Endothelial cell of umbilical vein (primary cell): ENCODE data around the gene TAF4B. TPM values are rescaled to one million over a fixed set of nuclear protein-coding genes. Genes with fewer than 3 reads are reported as not detected.

Experiments
- BruUV-seq: library from RNA; stranded (reverse); fragments of 400-500 nt; replicated peaks from 2 replicates; lab custom pipeline; 2021; lab: Mats Ljungman, UMichigan
- CTCF ChIA-PET: fragments of 300-600, 350-600 bp; sonication (Branson Sonifier 250); formaldehyde crosslinking; loops from one replicate; lab custom pipeline; 2021; ENCODE audit warnings: antibody characterized with exemption, inconsistent platforms; lab: Charles Lee
- POLR2A ChIA-PET: fragments of 300-600, 350-600 bp; sonication (Branson Sonifier 250); formaldehyde crosslinking; loops from one replicate; lab custom pipeline; 2021; ENCODE audit warnings: antibody characterized with exemption, inconsistent platforms; lab: Charles Lee
- DNase-seq: peaks from one replicate; pipeline ENCODE4 v3.0.0-alpha.2; 2011; ENCODE audit warnings: low read depth, low spot score
- FAIRE-seq: peaks from 2 replicates; lab custom pipeline; 2011; peaks lifted over from hg19 to GRCh38; lab: Jason Lieb, UNC
- H2AFZ ChIP-seq: 2 replicates; pipeline ENCODE4 v1.6.0; 2012; ENCODE audit warnings: low read depth, low read length, control low read depth, inconsistent platforms
- H3K27ac ChIP-seq: 2 replicates; pipeline ENCODE4 v1.5.1; 2011; ENCODE audit warnings: low read depth, mild to moderate bottlenecking, control low read depth, low read length, moderate library complexity; ENCODE audit not compliant: insufficient read depth
- H3K27me3 ChIP-seq, 2 experiments: 2 replicates each; pipeline versions ENCODE4 v1.6.0 to v1.6.1; 2011; ENCODE audit warnings: low read length in 2 of 2, mixed read lengths in 1 of 2; ENCODE audit not compliant: control insufficient read depth in 2 of 2, insufficient read depth in 2 of 2
- H3K36me3 ChIP-seq, 2 experiments: 2 replicates in 1 of 2; 3 replicates in 1 of 2; pipeline ENCODE4 v1.5.1; 2011; ENCODE audit warnings: low read length in 2 of 2, mild to moderate bottlenecking in 1 of 2, moderate library complexity in 1 of 2; ENCODE audit not compliant: control insufficient read depth in 2 of 2, insufficient read depth in 2 of 2; ENCODE audit errors: extremely low read depth in 1 of 2
- H3K4me1 ChIP-seq: 3 replicates; pipeline ENCODE4 v1.5.1; 2011; ENCODE audit warnings: mild to moderate bottlenecking, low read length; ENCODE audit not compliant: control insufficient read depth, insufficient read depth; ENCODE audit errors: extremely low read depth
- H3K4me2 ChIP-seq: 2 replicates; pipeline ENCODE4 v1.6.1; 2011; ENCODE audit warnings: low read length, control low read depth, mixed read lengths; ENCODE audit not compliant: insufficient read depth
- H3K4me3 ChIP-seq, 3 experiments: fragments of 200-600 bp in 1 of 3; sonication (generic), shearing (Covaris generic) in 1 of 3; replicated peaks in 1 of 3; 2 replicates each; pipeline ENCODE4 v1.5.1; 2011 to 2016; ENCODE audit warnings: control low read depth in 3 of 3, low read length in 3 of 3, mild to moderate bottlenecking in 2 of 3, inconsistent platforms in 1 of 3, low read depth in 1 of 3, moderate library complexity in 1 of 3; ENCODE audit not compliant: insufficient read depth in 1 of 3
- H3K79me2 ChIP-seq: 2 replicates; pipeline ENCODE4 v1.6.0; 2012; ENCODE audit warnings: low read length, inconsistent platforms; ENCODE audit not compliant: control insufficient read depth, insufficient read depth
- H3K9ac ChIP-seq: replicated peaks from 2 replicates; pipeline ENCODE3; 2011; ENCODE audit warnings: low read length, control low read depth; ENCODE audit not compliant: insufficient read depth; ENCODE audit errors: extremely low read depth
- H3K9me1 ChIP-seq: replicated peaks from 3 replicates; pipeline ENCODE4 v1.6.0; 2011; ENCODE audit warnings: mild to moderate bottlenecking, low read length; ENCODE audit not compliant: control insufficient read depth, insufficient read depth; ENCODE audit errors: extremely low read depth
- H3K9me3 ChIP-seq: replicated peaks from 2 replicates; pipeline ENCODE4 v1.5.1; 2012; ENCODE audit warnings: low read length, inconsistent platforms; ENCODE audit not compliant: control insufficient read depth, insufficient read depth
- H4K20me1 ChIP-seq: replicated peaks from 2 replicates; pipeline ENCODE3; 2011; ENCODE audit warnings: mild to moderate bottlenecking, low read length; ENCODE audit not compliant: control insufficient read depth, insufficient read depth; ENCODE audit errors: extremely low read depth
- CTCF ChIP-seq, 2 donors: IDR thresholded peaks; 1 replicate in 1 of 2; 2 replicates in 1 of 2; pipeline ENCODE4 v1.5.1; 2011; ENCODE audit warnings: low read length in 2 of 2, mild to moderate bottlenecking in 2 of 2, moderate library complexity in 2 of 2, control low read depth in 1 of 2, inconsistent platforms in 1 of 2, low read depth in 1 of 2; ENCODE audit not compliant: insufficient read depth in 1 of 2; ENCODE audit errors: extremely low read depth in 1 of 2
- EZH2 ChIP-seq: IDR thresholded peaks from 2 replicates; pipeline ENCODE4 v1.6.1; 2012; ENCODE audit warnings: borderline replicate concordance, low read depth, mild to moderate bottlenecking, moderate library complexity, low read length, inconsistent platforms; ENCODE audit not compliant: severe bottlenecking
- FOS ChIP-seq: IDR thresholded peaks from 2 replicates; pipeline ENCODE4 v1.6.1; 2011; ENCODE audit warnings: mild to moderate bottlenecking, low read length, moderate library complexity, borderline replicate concordance; ENCODE audit not compliant: insufficient read depth
- GATA2 ChIP-seq: IDR thresholded peaks from 2 replicates; pipeline ENCODE4 v1.7.0; 2011; ENCODE audit warnings: low read depth, mild to moderate bottlenecking, moderate library complexity, mixed read lengths, low read length; ENCODE audit not compliant: insufficient read length, insufficient read depth
- JUN ChIP-seq: IDR thresholded peaks from 2 replicates; pipeline ENCODE4 v1.6.1; 2011; ENCODE audit warnings: borderline replicate concordance, low read depth; ENCODE audit not compliant: insufficient read length, insufficient read depth
- MYC ChIP-seq: IDR thresholded peaks from one replicate; pipeline ENCODE4 v1.6.1; 2011; ENCODE audit warnings: mild to moderate bottlenecking, low read depth, low read length
- POLR2A ChIP-seq: IDR thresholded peaks from 2 replicates; pipeline ENCODE4 v1.6.1; 2012; ENCODE audit warnings: low read depth, mild to moderate bottlenecking, control low read depth, low read length
- POLR2AphosphoS5 ChIP-seq: IDR thresholded peaks from 2 replicates; pipeline ENCODE4 v1.6.1; 2012; ENCODE audit warnings: low read depth, mild to moderate bottlenecking, control low read depth, low read length, moderate library complexity; ENCODE audit not compliant: insufficient read depth
- dilution Hi-C: fragments of 300-500 bp; cut with MboI; formaldehyde crosslinking; loops from one replicate; pipeline ENCODE4 v1.15.0; 2019; ENCODE audit warnings: low sequenced_read_pairs; ENCODE audit not compliant: extremely low pct_ligation_motif_present
- intact Hi-C: fragments of 100-400 bp; cut with micrococcal nuclease; formaldehyde crosslinking; loops from one replicate; pipeline ENCODE4 v1.10.0; 2022
- polyA plus RNA-seq, 4 experiments: library from polyadenylated mRNA; depleted of rRNA in 3 of 4; stranded (reverse) in 3 of 4; unstranded in 1 of 4; fragments of >200 nt; gene quantifications; 2 replicates each; pipeline versions ENCODE4 v1.2.1 to v1.2.3, GENCODE V29; 2011 to 2012; ENCODE audit warnings: missing spikeins in 1 of 4
- total RNA-seq: library from RNA; stranded (reverse); gene quantifications from 2 replicates; pipeline ENCODE4 v1.2.3, GENCODE V29; 2021
- TF ChIP-seq, protein P1 (sequence below): IDR thresholded peaks from 2 replicates; pipeline ENCODE4 v1.6.1; 2011; ENCODE audit not compliant: insufficient read depth, insufficient read length

TAF4B gene
- total and polyA plus RNA-seq, 2 donors (not counting 3 experiments of a cell fraction or from before 2014, with no cell fraction given), result 0.47 to 2.0 TPM

GRCh38 chr18:26419746-26420145, 193.5 kb downstream of the TAF4B start:
- ChIA-PET POLR2A (no interaction called here), CTCF (interaction anchor here (0.9 to 2.3 kb wide), 3 partner anchors 36 to 230 kb away, joined by 3 to 6 read pairs (median 5); no protein-coding TSS in a partner anchor)
- Histone ChIP-seq H3K9ac (no peak overlapping the region), H3K36me3 (no peaks in the 10 kb centered on the region), H3K4me3 (no peak overlapping the region), H3K27ac (no peak overlapping the region), H3K79me2 (no peaks in the 10 kb centered on the region), H3K4me2 (no peak overlapping the region), H3K9me1 (no peaks in the 10 kb centered on the region), H3K27me3 (no peaks in the 10 kb centered on the region), H3K4me1 (no peaks in the 10 kb centered on the region), H4K20me1 (no peaks in the 10 kb centered on the region), H3K9me3 (no peaks in the 10 kb centered on the region), H2AFZ (no peak overlapping the region)
- no peak for DNase-seq
- intact Hi-C loops, result no loop called here
- no peak for FAIRE-seq
- no peak for TF ChIP-seq POLR2A
- BruUV-seq, result no TSS peak
- dilution Hi-C loops, result no loop called here

- no TSS peak for BruUV-seq
- Histone ChIP-seq H3K9me1 (no peaks in the 10 kb centered on the region), H3K9me3 (no peaks in the 10 kb centered on the region), H4K20me1 (no peaks in the 10 kb centered on the region), H3K36me3 (no peaks in the 10 kb centered on the region), H3K4me1 (no peaks in the 10 kb centered on the region), H3K4me2 (no peak overlapping the region), H2AFZ (no peak overlapping the region), H3K9ac (no peak overlapping the region), H3K79me2 (no peaks in the 10 kb centered on the region), H3K4me3 (no peak overlapping the region), H3K27me3 (no peaks in the 10 kb centered on the region), H3K27ac (no peak overlapping the region)
- intact Hi-C loops (no loop called here), dilution Hi-C loops (no loop called here)
- DNase-seq (no peak), FAIRE-seq (no peak)
- ChIA-PET CTCF (interaction anchor here (2.3 kb wide), 1 partner anchor 38 kb away, joined by 6 read pairs; no protein-coding TSS in a partner anchor), POLR2A (no interaction called here)
- TF ChIP-seq FOS, result no peak
- no peak for TF ChIP-seq MYC
- TF ChIP-seq CTCF (IDR thresholded peaks at IDR 0.05; ENCODE audit: extremely low read depth in 1 of 2, insufficient read depth in 1 of 2, low read depth in 1 of 2, low read length in 2 of 2), result no peak
- no peak for TF ChIP-seq POLR2A
- TF ChIP-seq, protein P1, sequence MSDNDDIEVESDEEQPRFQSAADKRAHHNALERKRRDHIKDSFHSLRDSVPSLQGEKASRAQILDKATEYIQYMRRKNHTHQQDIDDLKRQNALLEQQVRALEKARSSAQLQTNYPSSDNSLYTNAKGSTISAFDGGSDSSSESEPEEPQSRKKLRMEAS, result no peak
- TF ChIP-seq EZH2, result no peak
- no peak for TF ChIP-seq POLR2AphosphoS5
- no peak for TF ChIP-seq GATA2
- no peak for TF ChIP-seq JUN
These were observed 195.3 kb downstream of the TAF4B start for GRCh38 chr18:26421503-26421902.
